SK-N-SH (cell line): ENCODE data around the gene NKAIN4.

Experiments
- EZH2phosphoT487 ChIP-seq: fragments of 200-600 bp; sonication (generic); IDR thresholded peaks from 2 replicates; pipeline ENCODE4 v1.6.1; 2017; ENCODE audit warnings: low read depth, mixed run types, mild to moderate bottlenecking, antibody characterized with exemption, moderate library complexity, borderline replicate concordance
- MAX ChIP-seq: IDR thresholded peaks from 2 replicates; pipeline ENCODE4 v1.4.0; 2012; ENCODE audit warnings: low read depth

GRCh38 chr20:63293456-63293855 lies 39.2 kb upstream of the NKAIN4 start:
- TF ChIP-seq MAX, result no peak
- TF ChIP-seq EZH2phosphoT487, result no peak
